Measurements from ENCODE around the gene OR4N2.
"Not testable (repeated sequence)": the region's sequence is repeated elsewhere in the genome, so short reads cannot be mapped to it uniquely, and the experiment has no call there.

- TF ChIP-seq CTCF, POLR2A (IDR thresholded peaks at IDR 0.05): not testable (repeated sequence)
Measured at GRCh38 chr14:19827626-19828244, 24.2 kb downstream of the OR4N2 start.

Measured in adrenal gland (tissue), 5 donors.